ENCODE measurements around the gene TMTC2.
A peak's percentile ranks its signal among the peaks of the same experiment; 100 is the strongest.

The TMTC2 gene

DNA sequence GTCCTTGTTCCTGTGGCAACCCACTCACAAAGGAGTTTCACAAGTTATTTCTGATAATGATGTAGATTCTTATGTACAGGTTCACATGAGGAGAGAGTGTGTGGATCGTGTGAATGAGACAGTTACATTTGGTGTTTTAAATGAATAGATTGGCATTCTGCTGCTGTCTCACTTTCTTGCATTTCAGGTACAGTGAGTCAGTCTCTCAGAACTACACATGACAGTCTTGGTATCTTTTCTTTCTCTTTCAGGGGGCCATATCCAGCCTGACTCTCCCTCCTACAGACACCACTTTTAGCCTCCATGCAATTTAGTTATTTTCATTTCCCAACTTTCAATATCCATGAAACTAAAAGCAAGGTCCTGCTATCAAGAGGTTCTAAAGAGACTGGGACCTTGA lies 19.9 kb upstream of the TMTC2 start:
- DNase-seq (ENCODE audit: low spot score in 2 of 2) = no peak
- Mint-ChIP-seq H3K36me3 (no peaks in the 10 kb centered on the region), H3K4me1 (no peaks in the 10 kb centered on the region), H3K27ac (no peak overlapping the region), H3K9me3 (no peaks in the 10 kb centered on the region), H3K4me3 (no peak overlapping the region)
- ATAC-seq = peak; percentile 37

DNA sequence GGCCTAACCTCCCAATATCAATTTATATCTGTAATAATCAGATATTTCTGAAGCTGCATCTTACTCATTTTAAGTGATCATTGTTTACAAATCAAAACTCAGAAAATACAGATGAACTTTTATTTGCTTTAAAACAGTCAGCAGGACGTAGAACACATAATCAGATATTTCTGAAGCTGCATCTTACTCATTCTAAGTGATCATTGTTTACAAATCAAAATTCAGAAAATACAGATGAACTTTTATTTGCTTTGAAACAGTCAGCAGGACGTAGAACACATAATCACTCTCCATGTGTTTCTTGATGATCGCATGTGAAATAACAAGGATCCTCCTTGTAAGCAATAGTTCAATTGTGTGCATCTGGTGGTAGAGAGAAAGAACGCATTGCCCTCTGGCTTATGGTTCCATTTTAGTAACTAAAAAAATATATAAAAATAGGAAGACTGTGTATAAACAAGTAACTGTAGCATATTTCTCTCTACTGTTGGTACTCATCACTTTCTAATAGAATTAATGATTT lies 15.0 kb upstream of the TMTC2 start:
- ATAC-seq (no peak), DNase-seq (ENCODE audit: low spot score in 2 of 2) (no peak)
- H3K4me3 Mint-ChIP-seq = no peak overlapping the region
- H3K9me3 Mint-ChIP-seq = no peaks in the 10 kb centered on the region
- no peaks in the 10 kb centered on the region for H3K36me3 Mint-ChIP-seq
- no peaks in the 10 kb centered on the region for H3K4me1 Mint-ChIP-seq
- H3K27ac Mint-ChIP-seq = no peak overlapping the region

DNA sequence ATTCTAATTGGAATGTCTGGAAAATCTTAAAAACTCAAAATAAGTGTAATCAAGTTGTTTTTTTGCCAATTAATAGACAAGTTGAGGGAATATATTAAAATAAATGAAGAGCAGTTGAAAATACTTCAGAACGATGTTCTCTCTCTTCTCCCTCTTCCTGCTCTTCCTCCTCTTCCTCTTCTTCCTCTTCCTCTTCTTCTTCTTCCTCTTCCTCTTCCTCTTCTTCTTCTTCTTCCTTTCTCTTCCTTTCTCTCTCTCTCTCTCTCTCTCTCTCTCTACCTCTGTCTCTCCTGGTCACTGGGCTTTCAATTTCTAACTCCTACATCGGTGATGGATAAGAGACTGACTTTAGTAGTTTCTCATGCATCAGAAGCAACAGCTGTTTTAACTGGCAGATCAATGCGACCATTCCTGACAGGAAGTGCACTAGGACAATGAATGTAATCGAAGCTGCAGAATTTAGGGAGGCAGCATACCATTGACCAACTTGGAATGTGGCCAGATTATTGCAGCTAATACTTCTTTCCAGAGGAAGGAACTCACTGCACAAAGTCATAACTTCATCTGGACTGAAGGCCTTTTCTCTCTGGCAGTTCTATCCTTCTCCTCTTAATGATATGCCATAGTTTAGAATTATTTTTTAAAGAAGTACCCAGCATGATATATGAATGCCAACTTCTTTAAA lies 13.8 kb upstream of the TMTC2 start:
- no peaks in the 10 kb centered on the region for H3K36me3 Mint-ChIP-seq
- ATAC-seq (no peak), DNase-seq (ENCODE audit: low spot score in 2 of 2) (no peak)
- H3K9me3 Mint-ChIP-seq = no peaks in the 10 kb centered on the region
- no peak overlapping the region for H3K27ac Mint-ChIP-seq
- no peaks in the 10 kb centered on the region for H3K4me1 Mint-ChIP-seq
- no peak overlapping the region for H3K4me3 Mint-ChIP-seq

DNA sequence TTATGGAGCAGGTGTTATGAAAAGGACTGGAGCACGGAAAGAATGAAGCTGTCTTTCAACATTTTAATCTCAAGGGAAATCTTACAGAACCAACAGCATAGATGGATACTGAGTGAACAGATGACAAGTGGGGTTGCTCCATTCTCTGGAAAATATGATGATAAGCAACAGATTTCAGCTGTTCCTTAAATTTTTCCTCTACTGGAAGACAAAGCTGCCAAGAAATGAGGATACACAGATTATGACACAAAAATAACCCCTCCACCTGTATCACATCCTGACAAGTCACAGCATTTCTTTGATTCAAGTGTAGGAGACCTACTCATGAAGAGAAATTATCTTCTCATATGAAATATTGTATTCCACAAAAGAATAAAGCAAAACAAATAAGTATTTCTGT lies 13.0 kb upstream of the TMTC2 start:
- H3K4me1 Mint-ChIP-seq = no peaks in the 10 kb centered on the region
- H3K4me3 Mint-ChIP-seq = no peak overlapping the region
- H3K36me3 Mint-ChIP-seq = no peaks in the 10 kb centered on the region
- DNase-seq (ENCODE audit: low spot score in 2 of 2) = no peak
- ATAC-seq = no peak
- H3K27ac Mint-ChIP-seq = no peak overlapping the region
- no peaks in the 10 kb centered on the region for H3K9me3 Mint-ChIP-seq

DNA sequence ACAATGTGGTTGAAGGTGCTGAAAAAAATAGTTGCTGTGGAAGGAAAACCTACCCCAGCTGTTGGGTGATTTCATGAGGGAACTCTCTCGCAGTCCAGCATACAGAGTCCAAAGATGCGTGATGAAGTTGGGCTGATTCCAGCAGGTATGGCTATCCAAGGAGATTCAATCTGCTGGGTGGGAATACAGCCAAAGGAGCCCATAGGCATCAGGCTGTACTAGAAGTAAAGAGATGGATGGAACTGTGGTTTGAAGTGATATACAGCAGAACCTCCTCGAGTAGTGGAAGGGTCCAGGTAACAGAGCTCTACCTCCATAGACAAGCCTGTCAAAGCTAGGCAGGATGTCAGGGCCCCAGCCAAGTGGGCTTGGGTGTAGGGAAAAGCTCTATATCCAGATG lies 11.5 kb upstream of the TMTC2 start:
- Mint-ChIP-seq H3K27ac (no peak overlapping the region), H3K36me3 (no peaks in the 10 kb centered on the region), H3K4me3 (no peak overlapping the region)

DNA sequence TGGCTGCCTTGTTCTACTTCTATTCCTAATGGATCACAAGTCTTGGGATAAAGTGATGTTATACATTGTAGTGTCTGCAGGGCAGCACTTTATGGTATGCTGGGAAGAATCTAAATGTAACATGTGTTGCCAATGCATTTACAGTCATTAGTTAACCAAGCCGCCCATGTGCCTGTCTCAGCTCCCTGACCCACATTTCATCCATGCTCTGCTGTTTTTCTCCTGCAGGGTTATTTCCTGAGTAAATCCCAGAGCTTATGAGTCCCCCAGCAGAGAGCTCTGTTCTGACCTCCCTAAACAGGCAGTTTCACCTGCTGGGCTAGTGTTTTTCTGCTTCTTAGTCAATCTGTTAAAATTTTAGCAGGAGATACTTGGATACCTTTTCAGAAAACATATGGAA lies 4.4 kb upstream of the TMTC2 start:
- Mint-ChIP-seq H3K36me3 (no peaks in the 10 kb centered on the region), H3K27ac (no peak overlapping the region), H3K4me1 (peaks cover 11% of the 10 kb centered on the region), H3K9me3 (no peaks in the 10 kb centered on the region), H3K4me3 (no peak overlapping the region)
- ATAC-seq (no peak), DNase-seq (ENCODE audit: low spot score in 2 of 2) (no peak)

More for the DNA sequence above, 11.5 kb upstream of the TMTC2 start:
- DNase-seq (ENCODE audit: low spot score in 2 of 2) (no peak), ATAC-seq (no peak)
- H3K9me3 Mint-ChIP-seq = no peaks in the 10 kb centered on the region
- H3K4me1 Mint-ChIP-seq = no peaks in the 10 kb centered on the region

DNA sequence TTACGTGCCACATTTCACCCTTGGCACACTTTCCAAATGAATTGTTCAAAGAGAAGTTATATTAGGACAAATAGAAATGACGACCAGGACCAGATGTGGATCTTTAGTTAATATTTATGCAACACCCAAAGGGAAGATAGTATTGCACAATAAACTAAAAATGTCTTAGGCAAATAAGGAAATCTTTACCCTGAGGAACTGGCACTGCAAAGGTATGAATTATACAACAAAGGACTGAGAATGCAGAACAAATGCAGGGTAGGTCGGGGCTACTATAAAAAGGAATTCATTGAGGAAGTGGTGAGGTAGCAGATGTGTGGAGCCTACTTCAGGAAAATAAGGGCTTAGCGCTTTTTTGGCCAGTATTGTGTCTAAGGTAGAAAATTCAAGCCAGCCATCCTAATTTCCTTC lies 3.9 kb upstream of the TMTC2 start:
- H3K27ac Mint-ChIP-seq = no peak overlapping the region
- no peak for ATAC-seq

DNA sequence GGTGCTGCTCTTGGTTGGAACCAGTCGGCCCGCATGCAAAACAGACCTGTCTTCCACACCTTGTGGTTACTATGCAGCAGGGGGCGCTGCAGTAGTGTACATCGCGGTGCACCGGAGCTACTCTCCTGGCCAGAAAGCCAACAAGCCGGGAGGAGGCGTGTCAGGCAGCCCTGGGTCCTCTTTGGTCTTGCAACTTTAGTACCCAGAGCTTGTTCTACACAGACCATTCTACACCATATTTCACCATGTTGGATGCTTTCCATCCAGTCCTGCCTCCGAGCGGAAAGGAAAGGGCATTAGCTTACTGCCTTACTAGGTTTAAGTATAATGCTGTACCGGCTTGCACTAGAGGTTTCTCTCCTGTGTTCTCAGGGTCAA lies 927 bp upstream of the TMTC2 start:
- H3K36me3 Mint-ChIP-seq = no peaks in the 10 kb centered on the region

More for the DNA sequence above, 3.9 kb upstream of the TMTC2 start:
- no peak for DNase-seq (ENCODE audit: low spot score in 2 of 2)
- Mint-ChIP-seq H3K36me3 (no peaks in the 10 kb centered on the region), H3K4me1 (peaks cover 14% of the 10 kb centered on the region), H3K4me3 (no peak overlapping the region), H3K9me3 (no peaks in the 10 kb centered on the region)

DNA sequence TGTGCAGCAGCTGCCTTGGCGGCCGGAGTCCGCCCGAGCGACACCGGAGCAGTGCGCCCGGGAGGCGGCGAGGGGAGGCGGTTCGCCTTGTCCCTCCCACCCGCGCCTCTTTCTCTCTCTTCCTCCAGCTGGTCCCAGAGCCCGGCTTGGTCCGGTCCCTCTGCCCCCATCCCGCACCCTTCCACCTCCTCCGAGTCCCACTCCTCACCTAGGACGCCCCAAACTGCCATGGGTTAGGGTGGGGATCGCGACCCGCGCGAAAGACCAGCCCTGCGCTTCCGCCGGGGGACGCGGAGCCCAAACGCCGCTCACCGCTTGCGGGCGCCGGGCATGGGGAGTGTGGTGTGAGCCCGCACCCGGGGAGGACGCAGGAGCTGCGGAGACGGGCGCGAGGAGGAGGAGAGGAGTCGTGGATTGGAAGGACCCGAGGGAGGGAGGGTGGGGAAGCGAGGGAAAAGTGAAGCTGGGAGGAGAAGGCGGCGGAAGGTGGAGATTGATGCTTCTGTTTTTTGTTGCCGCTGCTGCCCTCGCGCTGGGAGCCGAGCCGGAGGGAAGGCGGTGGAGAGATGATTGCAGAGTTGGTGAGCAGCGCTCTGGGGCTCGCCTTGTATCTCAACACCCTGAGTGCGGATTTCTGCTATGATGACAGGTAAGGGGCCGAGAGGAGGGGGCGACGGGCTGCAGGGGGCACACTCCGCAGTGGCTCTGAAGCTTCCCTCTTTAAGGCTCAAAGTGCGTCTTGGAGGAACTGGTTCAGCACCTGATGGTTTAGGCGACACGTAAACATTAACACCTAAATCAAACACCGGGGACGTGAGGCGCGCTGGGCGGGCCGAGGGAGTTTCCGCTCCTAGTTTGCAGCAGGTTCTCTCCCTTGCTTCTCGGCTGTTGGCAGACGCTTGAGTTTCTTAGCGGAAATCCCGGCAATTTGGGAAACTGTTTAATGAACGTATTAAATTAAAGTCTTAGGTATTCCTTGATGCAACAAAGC lies 610 bp downstream of the TMTC2 start:
- DNase-seq (ENCODE audit: low spot score in 2 of 2) (peak; percentile 52 to 75), ATAC-seq (peak; percentile 70)
- peaks cover 28% of the 10 kb centered on the region for H3K4me1 Mint-ChIP-seq
- peak overlapping the region; percentile 87 for H3K4me3 Mint-ChIP-seq
- H3K27ac Mint-ChIP-seq = peak overlapping the region; percentile 68
- no peaks in the 10 kb centered on the region for H3K36me3 Mint-ChIP-seq
- no peaks in the 10 kb centered on the region for H3K9me3 Mint-ChIP-seq

More for the DNA sequence above, 927 bp upstream of the TMTC2 start:
- DNase-seq (ENCODE audit: low spot score in 2 of 2) (peak; percentile 84 to 91), ATAC-seq (peak; percentile 79)
- H3K27ac Mint-ChIP-seq = peak overlapping the region; percentile 68
- no peaks in the 10 kb centered on the region for H3K9me3 Mint-ChIP-seq
- peak overlapping the region; percentile 87 for H3K4me3 Mint-ChIP-seq
- peaks cover 28% of the 10 kb centered on the region for H3K4me1 Mint-ChIP-seq

DNA sequence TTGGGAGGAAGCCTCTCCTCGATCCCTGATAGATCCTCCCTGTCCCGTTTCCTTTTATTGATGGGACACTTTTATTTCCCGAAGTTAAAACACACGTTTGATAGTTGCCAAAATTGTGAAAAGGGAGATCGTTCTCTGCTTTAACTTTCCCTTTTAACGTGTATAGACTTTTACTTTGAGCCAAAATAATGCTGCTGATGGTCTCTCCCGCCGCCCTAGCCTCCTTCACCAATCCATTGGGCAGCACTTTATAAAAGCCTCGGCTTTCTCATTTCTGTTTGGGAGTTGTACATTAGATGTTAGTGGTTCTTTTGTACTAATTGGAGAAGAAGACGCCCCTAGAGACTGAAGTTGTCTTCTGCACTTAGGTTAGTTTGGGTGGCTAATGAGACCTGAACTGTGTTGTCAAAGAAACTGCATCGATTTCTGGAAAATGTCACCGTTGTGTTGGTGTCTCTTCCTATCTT lies 1.4 kb downstream of the TMTC2 start:
- Mint-ChIP-seq H3K4me3 (peak overlapping the region; percentile 87), H3K9me3 (no peaks in the 10 kb centered on the region), H3K36me3 (no peaks in the 10 kb centered on the region), H3K4me1 (peaks cover 28% of the 10 kb centered on the region), H3K27ac (peak overlapping the region; percentile 68)
- no peak for ATAC-seq
- DNase-seq (ENCODE audit: low spot score in 2 of 2) = no peak

DNA sequence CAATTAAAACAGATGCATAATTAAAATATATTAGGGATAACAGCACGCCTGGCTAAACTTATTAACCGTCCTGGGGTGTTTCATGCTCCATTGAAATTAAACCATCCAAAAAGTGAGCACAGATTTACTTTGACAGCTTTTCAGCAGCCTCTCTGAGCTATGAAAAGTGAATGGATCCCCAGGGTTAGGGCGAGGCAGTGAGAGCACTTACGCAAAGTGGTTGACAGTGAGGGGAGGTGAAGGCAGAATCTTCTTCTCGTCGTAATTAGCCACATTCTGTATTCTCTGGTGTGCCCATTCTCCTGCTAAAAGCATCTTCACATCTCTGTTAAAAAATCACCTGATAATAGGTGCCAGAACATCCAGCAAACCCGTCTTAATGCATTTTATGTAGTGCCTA lies 1.9 kb downstream of the TMTC2 start:
- no peaks in the 10 kb centered on the region for H3K9me3 Mint-ChIP-seq
- DNase-seq (ENCODE audit: low spot score in 2 of 2) (no peak), ATAC-seq (no peak)
- peak overlapping the region; percentile 87 for H3K4me3 Mint-ChIP-seq
- no peaks in the 10 kb centered on the region for H3K36me3 Mint-ChIP-seq
- peaks cover 28% of the 10 kb centered on the region for H3K4me1 Mint-ChIP-seq
- peak overlapping the region; percentile 68 for H3K27ac Mint-ChIP-seq

DNA sequence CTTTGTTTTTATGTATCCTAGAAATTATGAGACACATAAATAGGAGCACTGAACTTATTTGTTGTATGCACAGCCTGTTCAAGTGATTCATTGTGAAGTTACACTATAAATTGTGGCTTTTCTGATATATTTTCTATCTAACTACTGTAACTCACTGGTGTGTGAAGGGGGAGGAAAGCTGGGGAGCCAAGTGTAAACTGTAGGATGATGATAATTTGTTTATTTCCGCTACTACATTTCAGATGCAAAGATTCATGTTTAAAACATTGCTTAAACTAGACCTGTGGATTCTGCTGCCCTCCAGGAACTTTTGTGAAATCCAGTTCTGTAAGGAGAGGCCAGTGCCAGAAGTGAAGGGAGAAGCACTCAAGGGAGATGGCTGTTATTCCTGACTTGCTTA lies 3.3 kb downstream of the TMTC2 start:
- H3K4me3 Mint-ChIP-seq = no peak overlapping the region
- DNase-seq (ENCODE audit: low spot score in 2 of 2) = no peak
- no peak overlapping the region for H3K27ac Mint-ChIP-seq
- no peak for ATAC-seq
- H3K9me3 Mint-ChIP-seq = no peaks in the 10 kb centered on the region
- H3K36me3 Mint-ChIP-seq = no peaks in the 10 kb centered on the region
- peaks cover 28% of the 10 kb centered on the region for H3K4me1 Mint-ChIP-seq

DNA sequence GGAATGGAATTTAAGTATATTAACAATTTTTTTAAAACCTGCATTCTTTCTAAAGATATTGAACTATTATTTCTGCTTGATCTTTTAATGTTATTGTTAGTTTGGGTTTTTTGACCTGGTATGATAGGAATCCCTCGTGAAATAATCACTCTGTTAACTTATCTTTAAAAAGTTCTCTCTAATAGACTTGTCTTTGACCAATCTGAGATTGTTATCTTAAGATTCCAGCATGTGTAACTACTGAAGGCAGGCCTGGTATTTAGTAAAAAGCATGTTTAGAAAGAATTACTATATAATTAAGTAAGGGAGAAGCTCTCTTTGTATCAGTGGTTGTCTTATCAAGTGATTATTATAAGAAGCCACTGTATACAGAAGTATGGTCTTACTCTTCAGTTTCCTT lies 4.8 kb downstream of the TMTC2 start:
- Mint-ChIP-seq H3K4me1 (peaks cover 16% of the 10 kb centered on the region), H3K36me3 (no peaks in the 10 kb centered on the region), H3K4me3 (no peak overlapping the region), H3K27ac (no peak overlapping the region), H3K9me3 (no peaks in the 10 kb centered on the region)
- DNase-seq (ENCODE audit: low spot score in 2 of 2) (no peak), ATAC-seq (no peak)

DNA sequence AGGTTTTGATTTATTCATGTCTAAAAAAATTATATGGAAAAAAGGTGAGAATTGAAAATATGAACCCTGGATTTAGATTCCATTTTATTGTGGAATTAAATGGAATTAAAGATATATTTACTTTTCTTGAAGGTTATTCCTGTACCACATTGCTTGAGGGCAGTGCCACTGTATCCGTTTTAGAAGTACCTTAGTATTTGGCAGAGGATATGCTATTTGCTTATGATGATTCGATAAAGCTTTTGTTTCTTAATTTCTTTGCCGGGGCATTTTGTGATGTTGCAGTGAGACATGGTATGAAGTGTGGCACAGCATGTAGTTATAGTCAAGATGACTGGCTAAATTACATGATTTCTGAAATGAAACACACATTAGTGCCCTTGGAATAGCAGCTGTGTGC lies 7.6 kb downstream of the TMTC2 start:
- no peaks in the 10 kb centered on the region for H3K9me3 Mint-ChIP-seq
- ATAC-seq = no peak
- H3K27ac Mint-ChIP-seq = no peak overlapping the region
- peaks cover 6% of the 10 kb centered on the region for H3K4me1 Mint-ChIP-seq
- H3K4me3 Mint-ChIP-seq = no peak overlapping the region
- H3K36me3 Mint-ChIP-seq = no peaks in the 10 kb centered on the region
- DNase-seq (ENCODE audit: low spot score in 2 of 2) = no peak

DNA sequence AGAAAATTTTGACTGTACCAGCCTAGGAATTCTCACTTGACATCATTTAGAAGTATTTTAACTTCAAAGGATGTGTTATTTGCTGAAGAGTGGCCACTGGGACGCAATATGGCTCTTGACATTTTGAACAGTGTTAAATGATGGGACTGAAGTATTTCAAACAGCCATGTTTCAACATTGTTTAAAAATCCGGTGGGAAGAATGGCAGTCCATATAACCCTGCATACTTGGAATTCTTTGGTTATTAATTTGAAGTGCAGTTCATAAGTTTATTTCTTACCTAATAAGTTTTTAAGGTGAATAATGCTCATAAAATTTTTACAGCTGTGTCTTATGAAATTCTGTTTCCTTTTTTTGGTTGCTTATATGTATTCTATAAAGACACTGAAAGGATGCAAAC lies 8.3 kb downstream of the TMTC2 start:
- Mint-ChIP-seq H3K27ac (no peak overlapping the region), H3K9me3 (no peaks in the 10 kb centered on the region), H3K36me3 (no peaks in the 10 kb centered on the region), H3K4me3 (no peak overlapping the region), H3K4me1 (peaks cover 2% of the 10 kb centered on the region)
- no peak for DNase-seq (ENCODE audit: low spot score in 2 of 2)
- no peak for ATAC-seq

Data from stimulated activated effector memory CD8-positive, alpha-beta T cell treated with anti-CD3 and anti-CD28 coated beads, Interleukin-12 subunit alpha, Interleukin-12 subunit beta, amount 100 ng/mL, for 72 hours (primary cell).